Hematopoietic multipotent progenitor cell treated with erythropoietin and hydrocortisone succinate and interleukin-3 and kit ligand, for 4 days (in vitro differentiated cells): ENCODE data around the gene NINJ1.

ENCODE experiments used
- DNase-seq: peaks from one replicate; pipeline ENCODE4 v3.0.0-alpha.2; 2015

NINJ1 gene, protein sequence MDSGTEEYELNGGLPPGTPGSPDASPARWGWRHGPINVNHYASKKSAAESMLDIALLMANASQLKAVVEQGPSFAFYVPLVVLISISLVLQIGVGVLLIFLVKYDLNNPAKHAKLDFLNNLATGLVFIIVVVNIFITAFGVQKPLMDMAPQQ

DNA sequence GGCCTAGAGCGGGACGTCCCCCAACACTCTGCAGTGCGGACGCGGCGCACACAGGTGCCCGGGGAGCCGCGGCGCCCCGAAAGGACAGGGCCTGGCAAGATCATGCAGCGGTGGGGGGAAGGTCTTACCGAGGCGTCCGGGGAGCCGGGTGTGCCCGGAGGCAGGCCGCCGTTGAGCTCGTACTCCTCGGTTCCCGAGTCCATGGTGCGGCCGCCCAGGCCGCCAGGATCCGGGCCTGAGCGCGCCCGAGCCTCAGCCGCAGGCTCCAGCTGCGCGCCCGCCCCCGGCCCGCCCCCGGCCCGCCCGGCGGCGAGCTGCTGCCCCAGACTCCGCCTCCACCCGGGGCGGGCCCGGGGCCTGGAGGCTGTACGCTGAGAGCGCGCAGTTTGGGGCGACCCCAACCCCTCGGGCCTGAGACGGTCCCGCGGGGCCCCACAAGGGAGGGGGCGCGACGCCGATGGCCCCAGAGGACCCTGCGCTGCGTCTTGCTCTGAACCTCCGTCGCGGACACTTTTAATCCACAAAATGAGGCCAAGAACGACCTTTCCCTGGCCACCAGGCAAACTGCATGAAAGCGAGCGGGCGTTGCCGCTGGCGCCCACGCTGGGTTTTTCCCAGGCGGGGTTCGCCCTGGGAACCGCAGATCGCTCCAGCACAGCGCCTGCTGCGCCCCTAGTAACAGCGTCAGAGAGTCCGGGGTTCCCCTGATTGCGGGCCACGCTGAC, at the start of gene NINJ1:
TSS of gene NINJ1 (minus strand) at position 237 of the 725 bp plus-strand sequence. CDS start at position 203, 34 bp downstream.
- DNase-seq: peak; percentile 85

DNA sequence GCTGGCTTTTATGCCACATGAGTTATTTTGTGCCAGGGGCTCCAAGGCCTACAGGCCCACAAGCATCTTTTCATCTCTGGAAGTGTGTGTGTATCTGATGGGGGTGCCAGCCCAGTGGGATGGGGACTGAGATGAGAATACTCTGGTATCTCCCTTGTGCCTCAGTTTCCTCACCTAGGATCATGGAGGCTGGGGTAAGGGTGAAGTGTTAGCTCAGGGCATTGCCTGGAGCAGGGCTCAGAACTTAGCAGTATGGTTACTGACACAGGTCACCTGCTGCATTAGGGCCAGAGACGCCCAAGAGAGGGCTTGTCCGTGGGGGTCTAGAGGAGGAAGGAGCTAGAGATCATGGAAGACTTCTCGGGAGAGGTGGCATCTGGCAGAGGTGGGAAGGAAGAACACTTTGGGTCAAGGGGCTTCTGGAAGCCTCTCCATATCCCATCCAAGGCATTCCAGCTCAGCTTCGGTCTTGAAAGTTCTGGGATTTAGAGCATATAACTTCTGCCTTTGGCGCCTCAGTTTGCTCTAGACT, 49.1 kb upstream of the NINJ1 start:
- no peak for DNase-seq

- no peak for DNase-seq
Observed at GRCh38 chr9:93182572-93182971, 48.5 kb upstream of the NINJ1 start.

DNA sequence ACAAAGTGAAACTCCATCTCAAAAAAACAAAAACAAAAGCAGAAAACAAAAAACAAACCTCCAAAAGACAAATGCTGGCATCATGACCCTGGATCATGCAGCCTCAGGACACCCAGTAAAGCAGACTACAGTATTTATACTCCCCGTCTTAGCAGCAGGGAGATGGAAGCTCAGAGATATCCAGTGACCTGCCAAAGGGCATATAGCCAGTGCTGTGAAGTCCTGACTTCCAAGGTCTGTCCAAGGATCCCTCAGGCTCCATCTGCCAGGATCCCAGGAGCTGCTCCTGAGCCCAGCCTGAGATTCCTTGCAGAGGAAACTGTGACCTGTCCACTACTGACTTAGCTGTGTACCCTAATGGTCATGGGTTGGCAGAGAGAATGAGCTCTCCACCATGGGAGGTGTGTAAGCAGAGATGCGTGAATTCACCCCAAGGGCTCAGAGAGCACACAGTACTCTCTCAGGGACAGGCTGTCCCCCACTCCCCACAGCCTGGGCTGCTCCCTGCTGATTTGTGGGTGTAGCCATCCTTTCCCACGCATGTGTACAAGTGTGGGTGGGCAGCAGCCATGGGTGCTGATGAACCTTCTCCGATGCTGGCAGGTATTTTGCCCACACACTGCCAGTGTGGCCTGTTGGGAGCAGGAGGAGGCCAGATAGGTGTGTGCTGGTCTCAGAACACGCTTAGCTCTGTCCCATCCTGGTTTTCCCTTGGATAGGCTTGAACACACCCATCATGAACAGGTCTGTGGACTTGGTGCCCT, 47.8 kb upstream of the NINJ1 start:
- no peak for DNase-seq

- DNase-seq: no peak
Observed at GRCh38 chr9:93180938-93181337, 46.9 kb upstream of the NINJ1 start.

- no peak for DNase-seq
Observed at GRCh38 chr9:93178851-93179786, 45.1 kb upstream of the NINJ1 start.

- no peak for DNase-seq
Observed at GRCh38 chr9:93177676-93178075, 43.6 kb upstream of the NINJ1 start.

DNA sequence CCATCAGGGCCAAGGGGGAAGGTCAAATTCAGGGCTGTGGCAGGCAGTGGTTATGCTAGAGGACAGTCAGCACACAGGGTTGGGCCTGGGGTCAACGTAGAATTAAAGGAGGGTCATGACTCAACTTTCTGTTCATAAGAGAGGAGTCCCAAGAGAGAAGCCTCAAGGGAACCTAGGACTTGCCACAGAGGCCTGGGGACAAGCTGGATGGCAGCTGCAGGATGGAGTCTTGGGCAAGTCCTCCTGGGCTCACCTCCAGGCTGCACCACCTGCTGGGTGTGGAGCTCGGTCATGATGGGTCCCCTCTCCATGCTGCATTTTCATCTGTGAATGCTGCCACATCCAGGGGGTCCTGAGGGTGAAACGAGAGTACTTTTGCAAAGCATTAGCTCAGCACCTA, 40.9 kb upstream of the NINJ1 start:
- DNase-seq: no peak

DNA sequence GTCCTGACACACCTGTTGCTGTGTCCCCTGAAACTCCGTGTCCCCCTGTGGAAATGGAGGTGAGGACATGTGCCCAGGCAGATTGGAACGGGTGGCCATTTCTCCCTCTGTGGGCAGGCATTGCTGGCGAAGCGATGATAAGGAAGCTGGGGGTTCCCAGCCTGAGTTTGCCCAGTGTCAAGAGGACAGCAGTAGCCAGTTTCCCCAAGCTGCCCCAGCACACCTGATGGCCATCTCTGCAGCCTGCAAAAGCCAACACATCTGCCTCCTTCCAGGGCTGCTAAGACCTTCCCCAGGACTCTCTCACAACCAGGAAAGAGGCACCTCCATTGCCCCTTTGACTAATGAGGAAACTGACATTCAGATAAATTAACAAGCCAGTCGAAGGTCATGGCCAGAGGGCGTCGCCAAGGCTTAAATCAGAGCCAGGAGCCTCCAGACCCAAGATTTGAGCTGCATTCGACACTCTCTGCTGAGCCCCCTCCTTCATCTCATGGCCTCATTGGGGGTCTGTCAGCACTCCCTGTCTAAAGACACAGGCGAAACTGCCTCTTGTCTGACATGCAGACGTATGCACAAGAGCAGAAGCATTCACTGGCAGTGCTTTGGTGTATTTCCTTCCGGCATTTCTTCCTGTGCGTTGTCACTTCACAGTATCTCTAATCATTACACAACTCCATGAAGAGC, 39.5 kb upstream of the NINJ1 start:
- no peak for DNase-seq

DNA sequence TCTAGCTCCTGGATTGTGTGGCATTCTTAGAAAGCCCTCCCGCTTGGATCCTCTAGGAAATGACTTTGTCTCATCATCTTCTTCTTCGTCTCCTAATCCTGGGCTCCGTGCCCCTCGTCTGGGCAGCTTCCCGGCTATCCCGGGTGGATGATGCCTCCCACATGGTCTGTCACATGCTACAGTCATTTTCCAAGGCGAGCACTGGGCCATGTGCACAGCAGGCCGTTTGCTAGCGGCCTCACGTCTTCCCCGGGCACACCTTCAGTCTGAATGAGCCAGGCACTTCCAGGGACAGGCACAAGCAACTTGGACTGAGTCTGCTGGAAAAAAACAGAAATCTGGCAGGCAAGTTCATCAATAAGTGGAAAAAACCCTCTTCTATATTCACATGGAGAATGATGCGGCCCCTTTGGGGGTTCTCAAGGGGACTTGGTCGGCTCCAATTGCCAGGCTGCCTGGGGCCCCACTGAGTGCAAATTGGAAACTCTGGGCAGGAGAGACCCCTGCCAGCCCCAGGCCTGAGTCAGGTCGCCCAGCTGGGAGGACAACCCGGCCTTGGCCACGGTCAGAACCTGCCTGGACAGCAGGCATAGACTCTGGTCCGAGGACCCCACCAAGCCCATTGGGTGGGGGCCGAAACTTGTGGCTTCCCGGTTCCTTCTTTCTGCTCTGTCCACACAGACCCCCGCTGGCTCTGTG, 38.8 kb upstream of the NINJ1 start:
- no peak for DNase-seq

DNA sequence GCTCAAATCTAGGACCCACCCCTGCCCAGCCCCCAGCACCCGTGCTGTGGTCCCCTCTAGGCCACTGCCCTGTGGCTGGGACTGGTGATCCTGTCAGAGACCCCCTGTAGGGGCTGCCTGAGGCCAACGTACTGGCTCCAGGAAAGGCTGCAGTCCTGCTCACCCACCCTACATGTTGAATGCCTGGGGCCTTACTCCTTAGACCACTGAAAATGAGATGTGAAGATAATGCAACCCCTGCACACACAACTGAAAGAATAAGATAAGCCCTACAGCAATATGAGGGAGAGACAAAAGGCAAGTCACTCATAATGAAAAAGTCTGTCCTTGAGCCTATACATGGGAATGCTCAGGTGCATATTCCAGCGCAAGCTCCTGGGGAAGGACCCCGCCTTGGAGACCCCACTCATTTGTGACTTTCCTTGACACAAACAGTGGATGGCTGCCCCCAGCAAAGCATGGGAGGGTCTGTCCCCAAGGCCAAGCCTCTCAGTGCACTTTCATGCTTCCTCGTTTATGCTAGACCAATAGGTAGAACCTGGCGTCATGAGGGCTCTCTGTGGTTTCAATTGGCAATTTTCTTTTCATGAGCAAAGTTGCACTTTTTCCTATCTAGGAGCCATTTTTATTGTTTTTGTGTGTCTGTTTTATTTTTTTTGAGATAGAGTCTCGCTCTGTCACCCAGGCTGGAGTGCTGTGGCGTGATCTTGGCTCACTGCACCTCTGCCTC, 37.4 kb upstream of the NINJ1 start:
- peak; percentile 85 for DNase-seq

DNA sequence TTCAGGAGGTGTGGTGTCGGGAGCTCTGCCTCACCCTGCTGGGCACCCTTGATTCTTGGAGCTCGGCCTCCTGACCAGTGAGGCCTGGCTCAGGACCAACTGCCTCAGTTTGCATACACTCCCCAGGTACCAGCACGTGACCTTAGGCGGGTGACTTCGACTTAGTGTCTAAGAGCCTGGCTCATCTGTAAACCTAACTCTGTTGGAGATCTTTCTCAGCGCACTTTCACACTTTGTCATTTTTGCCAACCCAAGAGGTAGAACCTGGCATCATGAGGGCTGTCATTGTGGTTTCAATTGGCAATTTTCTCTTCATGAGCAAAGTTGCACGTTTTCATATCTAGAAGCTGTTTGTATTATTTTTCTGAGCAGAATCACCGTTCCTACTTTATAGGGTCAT, 36.5 kb upstream of the NINJ1 start:
- DNase-seq: no peak

- no peak for DNase-seq
Observed at GRCh38 chr9:93169444-93169843, 35.4 kb upstream of the NINJ1 start.

GRCh38 chr9:93168581-93168980, 34.5 kb upstream of the NINJ1 start:
- DNase-seq: no peak

DNA sequence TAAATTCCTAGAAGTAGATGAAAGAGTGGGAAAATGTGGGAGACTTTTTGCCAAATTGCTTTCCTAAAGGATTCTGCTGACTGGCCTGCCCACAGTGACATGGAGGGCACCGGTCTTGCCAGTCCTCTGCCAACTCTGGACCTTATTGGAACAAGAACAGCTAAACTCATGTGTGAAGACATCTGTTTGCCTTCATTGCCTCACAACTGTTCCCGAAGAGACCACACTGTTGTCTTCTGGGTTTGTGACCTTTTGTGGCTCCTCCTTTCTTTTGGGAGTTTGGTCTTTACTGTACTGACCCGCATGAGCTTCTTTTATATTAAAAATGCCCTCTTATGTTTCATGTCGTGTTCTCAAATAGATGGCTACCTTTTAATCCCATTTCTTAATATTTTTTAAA, 33.8 kb upstream of the NINJ1 start:
- DNase-seq: no peak

- no peak for DNase-seq
Observed at GRCh38 chr9:93167185-93167584, 33.1 kb upstream of the NINJ1 start.

GRCh38 chr9:93166699-93167098, 32.6 kb upstream of the NINJ1 start:
- DNase-seq: no peak

- DNase-seq: no peak
Observed at GRCh38 chr9:93164085-93164484, 30.0 kb upstream of the NINJ1 start.

DNA sequence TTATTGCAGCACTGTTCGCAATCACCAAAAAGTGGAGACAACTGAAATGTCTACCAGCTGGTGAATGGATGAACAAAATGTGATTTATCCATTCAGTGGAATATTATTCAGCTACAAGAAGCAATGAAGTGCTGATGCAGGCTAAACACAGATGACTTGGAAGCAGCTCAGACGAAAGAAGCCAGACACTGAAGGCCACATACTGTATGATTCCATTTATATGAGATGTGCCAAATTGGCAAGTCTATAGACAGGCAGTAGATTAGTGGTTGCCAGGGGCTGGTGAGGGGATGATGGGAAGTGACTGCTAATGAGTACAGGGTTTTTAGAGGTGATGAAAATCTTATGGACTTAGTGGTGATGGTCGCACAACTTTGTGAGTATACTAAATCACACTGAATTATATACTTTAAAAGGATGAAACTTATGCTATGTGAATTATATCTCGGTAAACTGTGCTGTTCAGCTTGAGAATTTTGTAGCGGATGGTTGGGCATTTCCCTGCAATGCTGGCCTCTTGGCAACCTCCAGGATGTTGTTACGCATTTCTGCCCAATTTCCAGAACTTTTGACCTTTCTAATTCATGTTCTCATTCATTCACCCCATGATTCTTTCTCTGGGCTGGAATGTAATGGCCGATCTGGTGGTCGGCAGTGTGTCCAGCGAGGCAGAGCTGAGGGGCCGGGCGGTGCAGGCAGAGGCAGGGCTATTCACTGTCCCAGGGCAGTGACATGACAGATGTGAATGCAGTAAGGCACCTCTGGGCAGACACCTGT, 27.9 kb upstream of the NINJ1 start:
- no peak for DNase-seq
